ENCODE data around the gene STIP1.

DNA sequence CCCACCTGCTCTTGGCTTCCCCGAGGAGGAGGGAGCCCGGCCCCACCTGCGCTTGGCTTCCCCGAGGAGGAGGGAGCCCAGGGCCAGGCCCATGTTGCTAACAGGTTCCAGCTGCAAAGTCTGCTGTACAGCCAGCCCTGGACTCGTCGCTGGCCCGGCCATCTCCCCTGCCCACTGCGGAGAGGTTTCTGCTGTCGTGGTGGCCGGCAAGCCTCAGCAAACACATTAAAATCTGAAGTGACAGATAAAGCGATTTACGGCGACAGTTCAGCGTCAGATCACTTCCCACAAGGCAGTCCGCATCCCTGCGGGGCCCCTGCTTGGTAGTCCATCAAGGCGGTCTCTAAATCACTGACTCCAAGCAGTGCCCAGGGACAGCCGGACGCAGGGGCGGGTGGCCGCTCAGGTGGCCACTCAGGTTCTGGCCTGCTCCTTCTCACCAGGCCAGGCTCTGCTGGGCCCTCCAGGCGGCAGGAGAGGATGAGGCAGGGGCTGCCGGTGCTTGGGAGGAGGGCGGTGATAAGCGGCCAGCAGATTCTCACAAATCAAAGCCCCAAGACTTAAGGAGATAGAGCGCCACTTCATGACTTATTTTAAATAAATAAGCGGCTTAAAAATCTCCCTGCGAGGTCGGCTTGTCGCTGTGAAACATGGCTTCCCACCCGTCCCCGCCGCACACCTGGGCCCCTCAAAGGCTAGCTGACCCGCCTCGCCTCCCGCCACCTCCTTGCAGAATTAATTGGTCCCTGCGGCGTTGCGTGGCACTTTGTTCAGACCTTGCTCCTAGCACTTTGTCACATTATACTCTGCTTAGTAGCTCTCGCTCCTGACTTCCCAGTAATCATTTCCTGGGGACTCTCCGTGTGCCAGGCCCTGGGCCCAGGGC, 41.1 kb upstream of the STIP1 start:
- TF ChIP-seq POLR2A (IDR thresholded peaks at IDR 0.05), result no peak
- TF ChIP-seq, protein P1, sequence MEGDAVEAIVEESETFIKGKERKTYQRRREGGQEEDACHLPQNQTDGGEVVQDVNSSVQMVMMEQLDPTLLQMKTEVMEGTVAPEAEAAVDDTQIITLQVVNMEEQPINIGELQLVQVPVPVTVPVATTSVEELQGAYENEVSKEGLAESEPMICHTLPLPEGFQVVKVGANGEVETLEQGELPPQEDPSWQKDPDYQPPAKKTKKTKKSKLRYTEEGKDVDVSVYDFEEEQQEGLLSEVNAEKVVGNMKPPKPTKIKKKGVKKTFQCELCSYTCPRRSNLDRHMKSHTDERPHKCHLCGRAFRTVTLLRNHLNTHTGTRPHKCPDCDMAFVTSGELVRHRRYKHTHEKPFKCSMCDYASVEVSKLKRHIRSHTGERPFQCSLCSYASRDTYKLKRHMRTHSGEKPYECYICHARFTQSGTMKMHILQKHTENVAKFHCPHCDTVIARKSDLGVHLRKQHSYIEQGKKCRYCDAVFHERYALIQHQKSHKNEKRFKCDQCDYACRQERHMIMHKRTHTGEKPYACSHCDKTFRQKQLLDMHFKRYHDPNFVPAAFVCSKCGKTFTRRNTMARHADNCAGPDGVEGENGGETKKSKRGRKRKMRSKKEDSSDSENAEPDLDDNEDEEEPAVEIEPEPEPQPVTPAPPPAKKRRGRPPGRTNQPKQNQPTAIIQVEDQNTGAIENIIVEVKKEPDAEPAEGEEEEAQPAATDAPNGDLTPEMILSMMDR (IDR thresholded peaks at IDR 0.05), result no peak
